Measurements from ENCODE around the gene VGLL3.

The VGLL3 gene

GRCh38 chr3:86967062-86967461, 23.9 kb downstream of the VGLL3 start:
- no peak for DNase-seq (ENCODE audit: low read depth)
- H3K4me3 ChIP-seq (ENCODE audit: low read depth, low read length), result no peak overlapping the region
- TF ChIP-seq CTCF (IDR thresholded peaks at IDR 0.05; ENCODE audit: low read depth, low read length, missing control alignments), result no peak

- no peak for DNase-seq (ENCODE audit: low read depth)
- TF ChIP-seq CTCF (IDR thresholded peaks at IDR 0.05; ENCODE audit: low read depth, low read length, missing control alignments), result no peak
Measured at GRCh38 chr3:86965166-86965565, 25.8 kb downstream of the VGLL3 start.

GRCh38 chr3:86963611-86964010, 27.3 kb downstream of the VGLL3 start:
- no peak for TF ChIP-seq CTCF (IDR thresholded peaks at IDR 0.05; ENCODE audit: low read depth, low read length, missing control alignments)
- no peak for DNase-seq (ENCODE audit: low read depth)

More at GRCh38 chr3:86965166-86965565, 25.8 kb downstream of the VGLL3 start:
- H3K4me3 ChIP-seq (ENCODE audit: low read depth, low read length), result no peak overlapping the region

GRCh38 chr3:86961297-86961696, 29.7 kb downstream of the VGLL3 start:
- H3K4me3 ChIP-seq (ENCODE audit: low read depth, low read length), result no peak overlapping the region
- TF ChIP-seq CTCF (IDR thresholded peaks at IDR 0.05; ENCODE audit: low read depth, low read length, missing control alignments), result no peak
- no peak for DNase-seq (ENCODE audit: low read depth)

More at GRCh38 chr3:86963611-86964010, 27.3 kb downstream of the VGLL3 start:
- no peak overlapping the region for H3K4me3 ChIP-seq (ENCODE audit: low read depth, low read length)

- DNase-seq (ENCODE audit: low read depth), result no peak
- H3K4me3 ChIP-seq (ENCODE audit: low read depth, low read length), result no peak overlapping the region
- TF ChIP-seq CTCF (IDR thresholded peaks at IDR 0.05; ENCODE audit: low read depth, low read length, missing control alignments), result no peak
Measured at GRCh38 chr3:86960550-86960949, 30.4 kb downstream of the VGLL3 start.

- H3K4me3 ChIP-seq (ENCODE audit: low read depth, low read length), result no peak overlapping the region
- no peak for DNase-seq (ENCODE audit: low read depth)
- no peak for TF ChIP-seq CTCF (IDR thresholded peaks at IDR 0.05; ENCODE audit: low read depth, low read length, missing control alignments)
Measured at GRCh38 chr3:86958534-86958933, 32.4 kb downstream of the VGLL3 start.

- no peak for TF ChIP-seq CTCF (IDR thresholded peaks at IDR 0.05; ENCODE audit: low read depth, low read length, missing control alignments)
- DNase-seq (ENCODE audit: low read depth), result no peak
- H3K4me3 ChIP-seq (ENCODE audit: low read depth, low read length), result no peak overlapping the region
Measured at GRCh38 chr3:86954747-86955146, 36.2 kb downstream of the VGLL3 start.
